ENCODE results near the gene RNH1. TPM values are rescaled to one million over a fixed set of nuclear protein-coding genes. Genes with fewer than 3 reads are reported as not detected.
A peak's percentile ranks its signal among the peaks of the same experiment; 100 is the strongest.

RNH1 gene
- total and polyA plus RNA-seq, 2 experiments from 2014 or later = 623 to 751 TPM

DNA sequence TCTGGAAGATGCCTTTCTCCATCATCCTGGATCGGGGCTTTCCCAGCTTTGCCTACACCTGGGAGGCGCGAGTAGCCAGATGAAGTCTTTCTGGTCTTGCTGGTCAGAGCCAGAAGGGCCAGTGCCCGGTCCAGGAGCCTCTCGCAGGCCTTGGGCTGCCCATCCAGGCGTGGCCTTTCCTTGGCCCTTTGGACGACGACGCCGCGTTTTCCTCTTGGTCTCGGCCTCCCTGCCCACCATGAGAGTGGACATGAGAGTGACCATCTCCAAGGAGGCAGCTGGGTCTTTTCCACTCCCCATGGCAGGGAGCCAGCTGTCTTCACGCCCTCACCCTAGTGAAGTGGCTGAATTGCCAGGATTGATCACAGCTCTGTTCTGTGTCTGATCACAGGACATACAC is 53.5 kb downstream of the RNH1 start:
- H3K9ac ChIP-seq = no peak overlapping the region
- H3K4me1 ChIP-seq (ENCODE audit: insufficient read depth) = peaks cover 9% of the 10 kb centered on the region; the same call in 1 of the 2 replicates
- TF ChIP-seq EZH2phosphoT487 (IDR thresholded peaks at IDR 0.05; ENCODE audit: insufficient read depth, low read depth) (no peak), EZH2 (IDR thresholded peaks at IDR 0.05; ENCODE audit: insufficient read depth, poor library complexity, severe bottlenecking) (no peak)
- H3K27ac ChIP-seq = no peak overlapping the region
- no peak overlapping the region for H2AFZ ChIP-seq
- DNase-seq = no peak
- H3K4me3 ChIP-seq = no peak overlapping the region
- H3K79me2 ChIP-seq (ENCODE audit: insufficient read depth) = peaks cover 88% of the 10 kb centered on the region
- H3K9me2 ChIP-seq (ENCODE audit: insufficient read depth) = no peaks in the 10 kb centered on the region
- WGBS, 2 experiments (ENCODE audit: low coverage in 1 of 2, low lambda C conversion rate in 2 of 2, missing lambda C conversion rate in 2 of 2) = 89 to 91% methylated on average over 13 of the region's 13 CpGs
- 0 out of 2 replicates have a peak, but pooled peaks cover 9% of the 10 kb centered on the region for H3F3A ChIP-seq (ENCODE audit: insufficient read depth)
- no peaks in the 10 kb centered on the region for H3K36me3 ChIP-seq (ENCODE audit: low read depth)
- in situ Hi-C loops (cut with MboI) = no loop called here
- no peak overlapping the region for H3K4me2 ChIP-seq (ENCODE audit: unreplicated experiment)
- no peaks in the 10 kb centered on the region for H4K20me1 ChIP-seq (ENCODE audit: insufficient read depth)
- no peaks in the 10 kb centered on the region for H3K27me3 ChIP-seq (replicated peaks; ENCODE audit: insufficient read depth)
- no peaks in the 10 kb centered on the region for H3K9me3 ChIP-seq (ENCODE audit: low read depth)

DNA sequence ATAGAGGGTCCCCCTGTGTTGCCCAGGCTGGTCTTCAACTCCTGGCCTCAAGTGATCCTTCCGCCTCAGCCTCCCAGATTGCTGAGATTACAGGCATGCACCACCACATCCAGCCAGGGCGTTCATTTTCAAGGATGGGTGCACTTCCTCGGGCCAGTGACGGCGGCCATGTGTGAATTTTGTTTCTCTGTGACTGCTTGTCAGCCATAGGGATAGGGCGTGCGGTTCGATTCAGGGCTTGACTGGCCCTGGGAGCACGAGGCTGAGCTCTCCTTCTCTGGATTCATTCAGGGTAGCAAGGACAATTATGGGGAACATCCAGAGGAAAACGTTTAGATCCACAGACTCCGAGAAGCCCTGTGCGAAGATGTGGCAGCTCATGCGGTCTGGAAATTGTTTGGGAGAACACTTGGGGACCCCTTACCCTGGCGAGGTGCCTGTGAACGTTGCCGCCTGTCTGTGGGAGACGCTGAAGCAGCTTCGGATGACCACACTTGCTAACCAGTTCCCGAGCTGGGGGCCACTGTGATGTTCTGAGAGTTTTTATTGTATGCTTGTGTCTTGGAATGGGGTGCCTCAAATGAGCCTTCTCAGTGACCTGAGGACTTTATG is 54.0 kb downstream of the RNH1 start:
- no peak for DNase-seq

DNA sequence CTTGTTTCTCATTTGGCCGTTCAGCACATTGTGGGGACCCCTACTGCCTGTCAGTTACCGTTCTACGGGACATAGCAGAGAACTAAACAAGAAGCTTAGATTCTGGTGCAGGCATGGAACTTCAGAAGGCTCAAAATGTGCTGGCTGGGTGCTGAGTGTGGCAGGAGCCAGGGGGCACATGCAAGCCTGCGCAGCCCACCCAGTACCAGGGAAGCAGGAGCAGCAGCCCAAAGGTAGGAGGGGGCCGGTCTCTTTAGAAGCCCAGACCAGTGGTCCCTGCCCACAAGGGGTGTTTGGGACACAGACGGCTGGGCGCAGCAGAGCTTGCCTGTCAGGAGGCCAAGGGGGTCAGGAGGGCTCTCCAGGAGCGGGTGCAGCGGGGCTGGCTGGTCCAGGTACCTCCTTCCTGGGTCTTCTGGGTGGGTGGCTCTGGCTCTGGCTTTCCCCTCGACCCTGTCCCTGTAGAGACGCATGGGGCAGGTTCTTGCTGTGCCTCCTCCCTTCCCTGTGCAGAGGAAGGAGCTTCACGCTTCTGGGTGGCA is 54.8 kb downstream of the RNH1 start:
- H3K27me3 ChIP-seq (replicated peaks; ENCODE audit: insufficient read depth) = no peaks in the 10 kb centered on the region
- H3K9ac ChIP-seq = no peak overlapping the region
- no peak overlapping the region for H3K4me3 ChIP-seq
- in situ Hi-C loops (cut with MboI) = no loop called here
- WGBS, 2 experiments (ENCODE audit: low coverage in 1 of 2, low lambda C conversion rate in 2 of 2, missing lambda C conversion rate in 2 of 2) = 85 to 94% methylated on average over 10 to 11 of the region's 12 CpGs
- H2AFZ ChIP-seq = no peak overlapping the region
- H3K4me1 ChIP-seq (ENCODE audit: insufficient read depth) = peaks cover 9% of the 10 kb centered on the region; the same call in 1 of the 2 replicates
- H3F3A ChIP-seq (ENCODE audit: insufficient read depth) = 0 out of 2 replicates have a peak, but pooled peaks cover 10% of the 10 kb centered on the region
- H3K9me3 ChIP-seq (ENCODE audit: low read depth) = no peaks in the 10 kb centered on the region
- H4K20me1 ChIP-seq (ENCODE audit: insufficient read depth) = no peaks in the 10 kb centered on the region
- no peak overlapping the region for H3K4me2 ChIP-seq (ENCODE audit: unreplicated experiment)
- peaks cover 78% of the 10 kb centered on the region for H3K79me2 ChIP-seq (ENCODE audit: insufficient read depth)
- DNase-seq = no peak
- TF ChIP-seq EZH2 (IDR thresholded peaks at IDR 0.05; ENCODE audit: insufficient read depth, poor library complexity, severe bottlenecking) (no peak), EZH2phosphoT487 (IDR thresholded peaks at IDR 0.05; ENCODE audit: insufficient read depth, low read depth) (no peak)
- no peaks in the 10 kb centered on the region for H3K9me2 ChIP-seq (ENCODE audit: insufficient read depth)
- no peak overlapping the region for H3K27ac ChIP-seq
- H3K36me3 ChIP-seq (ENCODE audit: low read depth) = no peaks in the 10 kb centered on the region

More for the DNA sequence above, 54.0 kb downstream of the RNH1 start:
- Histone ChIP-seq H3K27ac (no peak overlapping the region), H3K9me2 (ENCODE audit: insufficient read depth) (no peaks in the 10 kb centered on the region), H3K79me2 (ENCODE audit: insufficient read depth) (peaks cover 85% of the 10 kb centered on the region), H2AFZ (no peak overlapping the region), H3K9me3 (ENCODE audit: low read depth) (no peaks in the 10 kb centered on the region), H3K4me1 (ENCODE audit: insufficient read depth) (peaks cover 9% of the 10 kb centered on the region; the same call in 1 of the 2 replicates), H4K20me1 (ENCODE audit: insufficient read depth) (no peaks in the 10 kb centered on the region), H3F3A (ENCODE audit: insufficient read depth) (0 out of 2 replicates have a peak, but pooled peaks cover 10% of the 10 kb centered on the region), H3K27me3 (replicated peaks; ENCODE audit: insufficient read depth) (no peaks in the 10 kb centered on the region), H3K9ac (no peak overlapping the region), H3K4me3 (no peak overlapping the region), H3K4me2 (ENCODE audit: unreplicated experiment) (no peak overlapping the region), H3K36me3 (ENCODE audit: low read depth) (no peaks in the 10 kb centered on the region)
- TF ChIP-seq EZH2 (IDR thresholded peaks at IDR 0.05; ENCODE audit: insufficient read depth, poor library complexity, severe bottlenecking) = no peak
- no peak for TF ChIP-seq EZH2phosphoT487 (IDR thresholded peaks at IDR 0.05; ENCODE audit: insufficient read depth, low read depth)
- in situ Hi-C loops (cut with MboI) = no loop called here
- 81% methylated on average over 19 of the region's 19 CpGs for WGBS, 2 experiments (ENCODE audit: low coverage in 1 of 2, low lambda C conversion rate in 2 of 2, missing lambda C conversion rate in 2 of 2)

DNA sequence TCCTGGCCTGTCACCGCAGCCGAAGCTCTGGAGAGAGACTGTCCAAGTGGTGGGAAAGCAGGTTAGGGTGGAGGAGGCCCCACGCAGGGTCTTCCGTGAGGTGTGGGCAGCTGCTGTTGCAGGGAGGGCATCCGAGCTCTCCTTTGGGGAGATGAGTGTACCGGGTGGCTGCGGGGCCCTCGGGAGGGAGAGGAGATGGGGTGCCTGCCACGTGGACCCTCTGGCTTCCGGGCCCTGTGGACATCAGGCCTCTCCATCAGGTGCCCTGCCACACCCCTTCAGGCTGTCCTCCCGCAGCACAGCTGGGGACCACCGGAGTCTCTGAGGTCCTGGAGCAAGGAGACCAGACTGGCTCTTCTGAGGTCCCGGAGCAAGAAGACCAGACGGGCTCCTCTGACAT is 55.3 kb downstream of the RNH1 start:
- Histone ChIP-seq H3K9me3 (ENCODE audit: low read depth) (no peaks in the 10 kb centered on the region), H3K9me2 (ENCODE audit: insufficient read depth) (no peaks in the 10 kb centered on the region), H3K27me3 (replicated peaks; ENCODE audit: insufficient read depth) (no peaks in the 10 kb centered on the region), H3K79me2 (ENCODE audit: insufficient read depth) (peaks cover 72% of the 10 kb centered on the region), H3K4me3 (peak overlapping the region; percentile 89), H3F3A (ENCODE audit: insufficient read depth) (0 out of 2 replicates have a peak, but pooled peaks cover 10% of the 10 kb centered on the region), H4K20me1 (ENCODE audit: insufficient read depth) (no peaks in the 10 kb centered on the region), H2AFZ (no peak overlapping the region), H3K36me3 (ENCODE audit: low read depth) (no peaks in the 10 kb centered on the region), H3K9ac (peak overlapping the region; percentile 90; the same call in 1 of the 2 replicates), H3K27ac (no peak overlapping the region), H3K4me2 (ENCODE audit: unreplicated experiment) (peak overlapping the region; percentile 81), H3K4me1 (ENCODE audit: insufficient read depth) (peaks cover 9% of the 10 kb centered on the region; the same call in 1 of the 2 replicates)
- no peak for DNase-seq
- in situ Hi-C loops (cut with MboI) = no loop called here
- 69 to 72% methylated on average over 13 to 14 of the region's 14 CpGs for WGBS, 2 experiments (ENCODE audit: low coverage in 1 of 2, low lambda C conversion rate in 2 of 2, missing lambda C conversion rate in 2 of 2)
- TF ChIP-seq EZH2phosphoT487 (IDR thresholded peaks at IDR 0.05; ENCODE audit: insufficient read depth, low read depth) (no peak), EZH2 (IDR thresholded peaks at IDR 0.05; ENCODE audit: insufficient read depth, poor library complexity, severe bottlenecking) (no peak)
